B cell (primary cell): Measurements from ENCODE around the gene PCDHGA3. TPM values are rescaled to one million over a fixed set of nuclear protein-coding genes. Genes with fewer than 3 reads are reported as not detected.

Experiments used
- ATAC-seq: fragments of 200-7000 bp; cut with Tn5 transposase; one replicate; pipeline ENCODE4 v1.10.0; 2021; ENCODE audit warnings: low read depth, mild to moderate bottlenecking, moderate number of reproducible peaks, moderate library complexity
- CTCF ChIA-PET: fragments of 350-600 bp; sonication (Branson Sonifier 250); formaldehyde crosslinking; loops from one replicate; lab custom pipeline; 2021; ENCODE audit warnings: antibody characterized with exemption, inconsistent platforms; lab: Charles Lee
- POLR2A ChIA-PET: fragments of 350-600 bp; sonication (Branson Sonifier 250); formaldehyde crosslinking; loops from one replicate; lab custom pipeline; 2021; ENCODE audit warnings: antibody characterized with exemption; lab: Charles Lee
- DNase-seq: peaks from one replicate; pipeline ENCODE4 v3.0.0; 2013
- H2AFZ ChIP-seq: 2 replicates; pipeline ENCODE4 v1.6.1; 2012; ENCODE audit warnings: mild to moderate bottlenecking, low read depth, low read length; ENCODE audit not compliant: insufficient read depth, poor library complexity, severe bottlenecking
- H3K27ac ChIP-seq, 2 donors: 1 replicate in 1 of 2; 2 replicates in 1 of 2; pipeline ENCODE4 v1.5.1; 2012 to 2013; ENCODE audit warnings: low read length in 2 of 2, mild to moderate bottlenecking in 2 of 2, moderate library complexity in 1 of 2
- H3K27me3 ChIP-seq, 4 experiments: fragments of 200-600 bp in 1 of 4; sonication (generic) in 1 of 4; replicated peaks in 1 of 4; 1 replicate in 2 of 4; 2 replicates in 2 of 4; pipeline versions ENCODE4 v1.6.1 to v1.7.0; 2013 to 2016; ENCODE audit warnings: low read length in 3 of 4, mild to moderate bottlenecking in 2 of 4, mixed read lengths in 1 of 4, moderate library complexity in 1 of 4; ENCODE audit not compliant: insufficient read depth in 4 of 4, control insufficient read depth in 3 of 4; ENCODE audit errors: control extremely low read depth in 1 of 4
- H3K36me3 ChIP-seq, 2 experiments: replicated peaks in 1 of 2; 1 replicate in 1 of 2; 2 replicates in 1 of 2; pipeline versions ENCODE4 v1.6.1 to v1.7.1; 2013; ENCODE audit warnings: low read length in 1 of 2; ENCODE audit not compliant: insufficient read depth in 2 of 2, control insufficient read depth in 1 of 2; ENCODE audit errors: control extremely low read depth in 1 of 2, extremely low read depth in 1 of 2
- H3K4me1 ChIP-seq, 2 donors: fragments of 200-600 bp in 1 of 2; sonication (generic) in 1 of 2; 1 replicate in 1 of 2; 2 replicates in 1 of 2; pipeline versions ENCODE4 v1.5.1 to v1.6.1; 2013 to 2017; ENCODE audit warnings: low read length in 2 of 2; ENCODE audit not compliant: control insufficient read depth in 2 of 2, insufficient read depth in 2 of 2
- H3K4me2 ChIP-seq: replicated peaks from 2 replicates; pipeline ENCODE3; 2012; ENCODE audit warnings: mild to moderate bottlenecking, low read depth, low read length; ENCODE audit not compliant: poor library complexity, severe bottlenecking
- H3K4me3 ChIP-seq, 5 experiments: fragments of 200-600 bp in 1 of 5; sonication (generic) in 1 of 5; 1 replicate in 3 of 5; 2 replicates in 2 of 5; pipeline versions ENCODE4 v1.5.1 to v1.7.0; 2011 to 2016; ENCODE audit warnings: low read length in 4 of 5, mild to moderate bottlenecking in 4 of 5, low read depth in 2 of 5, control low read depth in 1 of 5, moderate library complexity in 1 of 5; ENCODE audit not compliant: insufficient read depth in 1 of 5; ENCODE audit errors: control extremely low read depth in 1 of 5, extremely low read depth in 1 of 5
- H3K79me2 ChIP-seq: fragments of 200-600 bp; sonication (generic); one replicate; pipeline ENCODE4 v1.6.0; 2016; ENCODE audit warnings: low read length; ENCODE audit not compliant: control insufficient read depth, insufficient read depth
- H3K9ac ChIP-seq: fragments of 200-600 bp; sonication (generic); 2 replicates; pipeline ENCODE4 v1.6.1; 2017; ENCODE audit warnings: mild to moderate bottlenecking, low read length, moderate library complexity
- H3K9me3 ChIP-seq, 3 donors: one replicate each; pipeline versions ENCODE4 v1.6.1 to v1.7.1; 2013; ENCODE audit warnings: low read length in 2 of 3; ENCODE audit not compliant: control insufficient read depth in 2 of 3, insufficient read depth in 1 of 3; ENCODE audit errors: control extremely low read depth in 1 of 3
- H4K20me1 ChIP-seq: 2 replicates; pipeline ENCODE4 v1.6.0; 2012; ENCODE audit warnings: mild to moderate bottlenecking, low read length; ENCODE audit not compliant: insufficient read depth, control insufficient read depth, poor library complexity, severe bottlenecking
- H3K27ac Mint-ChIP-seq: one replicate; pipeline ENCODE4 v1.8.0; 2021; ENCODE audit warnings: mixed read lengths
- H3K27me3 Mint-ChIP-seq: one replicate; pipeline ENCODE4 v1.8.0; 2021; ENCODE audit warnings: mixed read lengths
- H3K4me1 Mint-ChIP-seq: one replicate; pipeline ENCODE4 v1.8.0; 2021; ENCODE audit warnings: mixed read lengths
- H3K4me3 Mint-ChIP-seq: one replicate; pipeline ENCODE4 v1.8.0; 2021; ENCODE audit warnings: mixed read lengths
- H3K9me3 Mint-ChIP-seq: one replicate; pipeline ENCODE4 v1.8.0; 2022; ENCODE audit warnings: mixed read lengths; ENCODE audit not compliant: insufficient read depth
- EZH2 ChIP-seq: IDR thresholded peaks from 2 replicates; pipeline ENCODE4 v1.6.1; 2012; ENCODE audit warnings: borderline replicate concordance, low read depth, mild to moderate bottlenecking, moderate library complexity, low read length; ENCODE audit not compliant: insufficient read depth, poor library complexity, severe bottlenecking
- WGBS: methylation state at CpG from one replicate; pipeline ENCODE4 v1.1.5; 2013; ENCODE audit warnings: missing lambda C conversion rate; ENCODE audit not compliant: insufficient coverage; 5-methylcytosine and 5-hydroxymethylcytosine counted together
- intact Hi-C: fragments of 100-400 bp; cut with micrococcal nuclease; formaldehyde crosslinking; loops from one replicate; pipeline ENCODE4 v1.10.0; 2022
- polyA plus RNA-seq: library from polyadenylated mRNA; depleted of rRNA; stranded (reverse); fragments of >200 nt; gene quantifications from 2 replicates; pipeline ENCODE4 v1.2.3, GENCODE V29; 2012
- total RNA-seq, 2 donors: library from RNA; stranded (reverse); fragments of 120-200 nt in 1 of 2; gene quantifications; 1 replicate in 1 of 2; 2 replicates in 1 of 2; pipeline versions ENCODE4 v1.2.3 to v1.2.4, GENCODE V29; 2013 to 2022
- TF ChIP-seq, protein P1 (sequence below): fragments of 200-600 bp; IDR thresholded peaks from one replicate; pipeline ENCODE4 v1.8.0; 2022; ENCODE audit warnings: antibody characterized with exemption, mild to moderate bottlenecking

PCDHGA3 gene
- total and polyA plus RNA-seq, 2 donors (not counting 1 experiment from before 2014, with no cell fraction given), result 0.10 to 0.32 TPM

- H3K9me3 ChIP-seq, result peaks cover 6 to 45% (median 23%) of the 10 kb centered on the region in 3 donors
- no peaks in the 10 kb centered on the region for H3K4me1 ChIP-seq
- H3K27me3 Mint-ChIP-seq, result peaks cover 66% of the 10 kb centered on the region
- peaks cover 0 to 56% (median 34%) of the 10 kb centered on the region in 4 experiments for H3K27me3 ChIP-seq
- H3K36me3 ChIP-seq, result no peaks in the 10 kb centered on the region
- intact Hi-C loops, result no loop called here
- no peak overlapping the region for H3K4me3 Mint-ChIP-seq
- H3K4me2 ChIP-seq, result no peak overlapping the region
- no peak overlapping the region for H3K27ac Mint-ChIP-seq
- DNase-seq, result no peak
- 56% methylated on average over 40 of the region's 43 CpGs for WGBS
- H4K20me1 ChIP-seq, result no peaks in the 10 kb centered on the region
- ATAC-seq, result no peak
- TF ChIP-seq, protein P1, sequence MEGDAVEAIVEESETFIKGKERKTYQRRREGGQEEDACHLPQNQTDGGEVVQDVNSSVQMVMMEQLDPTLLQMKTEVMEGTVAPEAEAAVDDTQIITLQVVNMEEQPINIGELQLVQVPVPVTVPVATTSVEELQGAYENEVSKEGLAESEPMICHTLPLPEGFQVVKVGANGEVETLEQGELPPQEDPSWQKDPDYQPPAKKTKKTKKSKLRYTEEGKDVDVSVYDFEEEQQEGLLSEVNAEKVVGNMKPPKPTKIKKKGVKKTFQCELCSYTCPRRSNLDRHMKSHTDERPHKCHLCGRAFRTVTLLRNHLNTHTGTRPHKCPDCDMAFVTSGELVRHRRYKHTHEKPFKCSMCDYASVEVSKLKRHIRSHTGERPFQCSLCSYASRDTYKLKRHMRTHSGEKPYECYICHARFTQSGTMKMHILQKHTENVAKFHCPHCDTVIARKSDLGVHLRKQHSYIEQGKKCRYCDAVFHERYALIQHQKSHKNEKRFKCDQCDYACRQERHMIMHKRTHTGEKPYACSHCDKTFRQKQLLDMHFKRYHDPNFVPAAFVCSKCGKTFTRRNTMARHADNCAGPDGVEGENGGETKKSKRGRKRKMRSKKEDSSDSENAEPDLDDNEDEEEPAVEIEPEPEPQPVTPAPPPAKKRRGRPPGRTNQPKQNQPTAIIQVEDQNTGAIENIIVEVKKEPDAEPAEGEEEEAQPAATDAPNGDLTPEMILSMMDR, result no peak
- TF ChIP-seq EZH2, result no peak
- CTCF ChIA-PET, result no interaction called here
- H3K27ac ChIP-seq, result no peak overlapping the region
- H3K9me3 Mint-ChIP-seq, result peaks cover 9% of the 10 kb centered on the region
- no peaks in the 10 kb centered on the region for H3K79me2 ChIP-seq
- H3K4me3 ChIP-seq, result no peak overlapping the region
- POLR2A ChIA-PET, result no interaction called here
- no peak overlapping the region for H3K9ac ChIP-seq
- no peak overlapping the region for H2AFZ ChIP-seq
- H3K4me1 Mint-ChIP-seq, result peaks cover 3% of the 10 kb centered on the region
Measured at GRCh38 chr5:141384471-141385267, 41.0 kb downstream of the PCDHGA3 start.
